Measurements from ENCODE around the gene FRMD4A.
"Not testable (repeated sequence)": the region's sequence is repeated elsewhere in the genome, so short reads cannot be mapped to it uniquely, and the experiment has no call there.

The FRMD4A gene

DNA sequence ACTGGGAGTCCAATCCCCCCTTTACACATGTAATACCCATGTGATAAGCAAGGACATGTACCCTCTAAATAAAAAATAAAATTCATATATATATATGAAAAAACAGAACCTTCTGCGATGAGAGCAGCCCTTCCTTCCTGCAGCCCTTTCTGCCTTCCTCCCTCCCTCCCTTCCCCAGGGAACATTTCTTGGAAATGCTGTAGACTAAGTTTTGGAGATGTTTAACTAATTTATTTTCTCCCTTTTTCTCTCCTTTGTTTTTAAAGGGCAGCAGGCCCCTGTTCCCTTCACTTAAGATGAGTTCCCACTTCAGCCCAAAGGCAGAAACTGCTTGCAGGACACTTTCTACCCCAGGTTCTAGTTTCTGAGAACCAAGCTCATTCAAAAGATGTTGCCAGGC, 179.2 kb downstream of the FRMD4A start:
- FAIRE-seq: no peak

DNA sequence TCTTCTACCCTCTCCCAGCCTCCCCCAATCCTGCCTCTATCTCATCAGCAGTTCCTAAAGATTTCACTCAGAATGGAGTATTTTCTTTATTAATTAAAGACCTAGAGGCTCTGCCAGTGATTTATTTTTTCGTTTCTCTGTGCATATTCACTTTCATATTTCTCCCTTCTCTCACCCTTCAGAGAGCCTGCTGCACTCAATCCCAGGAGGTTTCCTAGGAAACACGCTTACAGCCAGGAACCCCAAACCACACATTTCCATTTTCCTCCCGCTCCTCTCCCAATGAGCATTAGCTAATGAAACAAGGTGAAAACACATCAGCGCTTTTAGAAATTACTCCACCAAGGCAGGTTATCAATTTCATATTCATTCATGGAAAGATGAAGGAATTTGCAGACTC, 180.2 kb downstream of the FRMD4A start:
- no peak for FAIRE-seq

More for the DNA sequence above, 179.2 kb downstream of the FRMD4A start:
- TF ChIP-seq PAX5 (IDR thresholded peaks at IDR 0.05; ENCODE audit: insufficient read depth, low read length, severe bottlenecking) (no peak), TAF1 (IDR thresholded peaks at IDR 0.05; ENCODE audit: low read depth, low read length) (no peak), POLR2AphosphoS5 (IDR thresholded peaks at IDR 0.05; ENCODE audit: low read depth, low read length) (no peak), POLR2A (IDR thresholded peaks at IDR 0.05; ENCODE audit: low read depth, low read length) (no peak), POU2F2 (IDR thresholded peaks at IDR 0.05; ENCODE audit: low read depth, low read length) (no peak), SPI1 (IDR thresholded peaks at IDR 0.05; ENCODE audit: low read depth, low read length) (no peak)
- DNase-seq (ENCODE audit: insufficient read length, low spot score): no peak

DNA sequence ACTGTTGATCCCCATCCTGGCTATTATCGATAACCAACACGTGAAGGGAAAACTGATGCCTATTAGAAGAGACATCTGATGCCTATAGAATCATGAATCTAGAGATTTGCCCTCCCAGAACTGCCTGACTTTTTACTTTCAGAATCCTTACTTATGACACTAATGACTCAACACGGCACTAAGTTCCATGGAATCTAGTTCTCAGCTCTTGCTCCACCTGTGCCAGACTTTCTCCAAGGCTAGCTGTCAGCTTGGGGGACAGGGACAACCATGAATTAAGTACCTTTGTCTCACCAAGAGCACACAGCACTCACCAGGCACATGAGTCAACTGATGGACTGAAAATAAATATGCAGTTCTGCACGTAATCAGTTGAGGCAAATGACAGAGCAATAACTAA, 184.2 kb downstream of the FRMD4A start:
- no peak for FAIRE-seq
- no peak for DNase-seq (ENCODE audit: insufficient read length, low spot score)
- TF ChIP-seq POLR2AphosphoS5 (IDR thresholded peaks at IDR 0.05; ENCODE audit: low read depth, low read length) (no peak), POLR2A (IDR thresholded peaks at IDR 0.05; ENCODE audit: low read depth, low read length) (no peak), TAF1 (IDR thresholded peaks at IDR 0.05; ENCODE audit: low read depth, low read length) (no peak), POU2F2 (IDR thresholded peaks at IDR 0.05; ENCODE audit: low read depth, low read length) (no peak), PAX5 (IDR thresholded peaks at IDR 0.05; ENCODE audit: insufficient read depth, low read length, severe bottlenecking) (no peak), SPI1 (IDR thresholded peaks at IDR 0.05; ENCODE audit: low read depth, low read length) (no peak)

More for the DNA sequence above, 180.2 kb downstream of the FRMD4A start:
- no peak for DNase-seq (ENCODE audit: insufficient read length, low spot score)
- no peak for TF ChIP-seq PAX5 (IDR thresholded peaks at IDR 0.05; ENCODE audit: insufficient read depth, low read length, severe bottlenecking)
- no peak for TF ChIP-seq POU2F2 (IDR thresholded peaks at IDR 0.05; ENCODE audit: low read depth, low read length)
- TF ChIP-seq TAF1 (IDR thresholded peaks at IDR 0.05; ENCODE audit: low read depth, low read length): no peak
- TF ChIP-seq POLR2A (IDR thresholded peaks at IDR 0.05; ENCODE audit: low read depth, low read length): no peak
- TF ChIP-seq SPI1 (IDR thresholded peaks at IDR 0.05; ENCODE audit: low read depth, low read length): no peak
- no peak for TF ChIP-seq POLR2AphosphoS5 (IDR thresholded peaks at IDR 0.05; ENCODE audit: low read depth, low read length)

DNA sequence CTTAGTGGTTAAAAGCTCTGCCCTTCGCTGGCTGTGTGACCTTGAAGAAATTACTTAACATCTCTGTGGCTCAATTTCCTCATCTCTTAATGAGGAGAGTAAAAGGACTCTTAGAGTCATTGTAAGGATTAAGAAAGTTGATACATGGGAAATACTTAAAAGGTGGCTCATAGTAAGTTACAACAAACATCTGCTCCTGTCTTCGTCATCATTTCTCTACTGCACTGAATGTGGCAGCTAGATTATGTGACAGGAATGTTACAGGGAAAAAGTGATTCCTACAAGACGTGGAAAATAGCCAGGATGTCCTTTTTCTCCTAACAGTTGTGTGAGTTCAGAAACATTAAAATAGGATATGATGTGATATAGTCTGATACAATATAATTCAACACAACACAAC, 184.7 kb downstream of the FRMD4A start:
- DNase-seq (ENCODE audit: insufficient read length, low spot score): no peak
- FAIRE-seq: no peak
- TF ChIP-seq PAX5 (IDR thresholded peaks at IDR 0.05; ENCODE audit: insufficient read depth, low read length, severe bottlenecking) (no peak), TAF1 (IDR thresholded peaks at IDR 0.05; ENCODE audit: low read depth, low read length) (no peak), POLR2AphosphoS5 (IDR thresholded peaks at IDR 0.05; ENCODE audit: low read depth, low read length) (no peak), POU2F2 (IDR thresholded peaks at IDR 0.05; ENCODE audit: low read depth, low read length) (no peak), POLR2A (IDR thresholded peaks at IDR 0.05; ENCODE audit: low read depth, low read length) (no peak), SPI1 (IDR thresholded peaks at IDR 0.05; ENCODE audit: low read depth, low read length) (no peak)

DNA sequence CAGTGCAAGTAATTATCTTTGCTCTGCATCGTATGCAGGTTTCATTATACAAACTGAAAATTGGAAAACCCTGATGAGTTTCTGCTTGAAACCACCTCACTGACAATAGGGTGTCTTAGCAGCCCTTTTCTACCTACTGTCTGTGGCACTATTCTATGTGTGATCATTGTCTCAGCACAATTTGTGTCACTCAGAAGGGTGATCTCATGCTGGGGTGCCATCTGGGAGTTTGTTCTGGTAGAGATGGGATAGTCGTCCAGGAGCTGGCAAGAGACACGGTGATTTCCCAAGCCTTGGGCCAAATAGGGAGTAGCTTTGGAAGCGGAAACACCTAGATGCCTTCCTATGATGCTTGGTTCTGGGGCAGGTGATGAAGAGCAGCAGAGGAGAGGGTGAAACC, 186.3 kb downstream of the FRMD4A start:
- TF ChIP-seq POLR2A (IDR thresholded peaks at IDR 0.05; ENCODE audit: low read depth, low read length): no peak
- TF ChIP-seq POU2F2 (IDR thresholded peaks at IDR 0.05; ENCODE audit: low read depth, low read length): no peak
- DNase-seq (ENCODE audit: insufficient read length, low spot score) (no peak), FAIRE-seq (no peak)

DNA sequence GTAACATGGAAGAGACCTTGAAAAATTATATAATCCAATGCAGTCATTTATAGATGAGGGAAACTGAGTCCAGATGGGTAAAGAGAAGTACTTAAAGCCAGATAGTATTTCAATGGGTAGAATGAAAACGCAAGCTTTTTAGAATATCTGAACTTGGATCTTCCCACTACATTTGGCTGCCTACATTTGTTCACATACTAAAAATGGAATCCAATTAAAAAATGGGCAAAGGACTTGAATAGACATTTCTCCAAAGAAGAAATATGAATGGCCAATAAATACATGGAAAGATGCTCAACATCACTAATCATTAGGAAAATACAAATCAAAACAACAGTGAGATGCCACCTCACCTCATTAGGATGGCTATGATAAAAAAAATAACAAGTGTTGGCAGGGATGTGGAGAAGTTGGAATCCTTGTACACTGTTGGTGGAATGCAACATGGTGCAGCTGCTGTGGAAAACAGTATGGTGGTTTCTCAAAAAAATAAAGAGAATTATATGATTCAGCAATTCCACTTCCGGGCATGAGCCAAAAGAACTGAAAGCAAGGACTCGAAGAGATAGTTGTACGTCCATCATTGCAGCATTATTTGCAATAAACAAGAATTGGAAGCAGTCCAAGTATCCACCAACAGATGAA, 188.0 kb downstream of the FRMD4A start:
- DNase-seq (ENCODE audit: insufficient read length, low spot score) (no peak), FAIRE-seq (no peak)
- TF ChIP-seq POLR2A (IDR thresholded peaks at IDR 0.05; ENCODE audit: low read depth, low read length) (no peak), SPI1 (IDR thresholded peaks at IDR 0.05; ENCODE audit: low read depth, low read length) (no peak), TAF1 (IDR thresholded peaks at IDR 0.05; ENCODE audit: low read depth, low read length) (no peak), PAX5 (IDR thresholded peaks at IDR 0.05; ENCODE audit: insufficient read depth, low read length, severe bottlenecking) (no peak), POU2F2 (IDR thresholded peaks at IDR 0.05; ENCODE audit: low read depth, low read length) (no peak), POLR2AphosphoS5 (IDR thresholded peaks at IDR 0.05; ENCODE audit: low read depth, low read length) (no peak)

DNA sequence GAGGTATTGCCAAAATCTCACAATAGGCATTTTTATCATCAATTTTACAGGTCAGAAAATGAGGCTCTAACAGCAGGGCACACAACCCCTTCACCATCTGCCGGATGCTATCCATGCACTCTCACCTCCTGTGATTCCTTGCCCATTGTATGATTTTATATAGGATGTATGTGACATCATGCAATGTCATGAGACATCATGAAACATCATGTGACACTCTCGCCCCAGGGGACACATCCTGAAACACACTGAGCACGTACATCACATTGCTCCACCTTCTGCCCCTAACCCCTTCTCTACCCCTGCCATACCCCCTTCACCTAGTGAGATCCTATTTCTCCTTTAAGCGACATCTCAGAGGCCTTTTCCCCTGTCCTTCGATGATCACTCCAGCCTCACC, 189.4 kb downstream of the FRMD4A start:
- no peak for DNase-seq (ENCODE audit: insufficient read length, low spot score)
- FAIRE-seq: no peak
- TF ChIP-seq PAX5 (IDR thresholded peaks at IDR 0.05; ENCODE audit: insufficient read depth, low read length, severe bottlenecking) (no peak), POLR2A (IDR thresholded peaks at IDR 0.05; ENCODE audit: low read depth, low read length) (no peak), POLR2AphosphoS5 (IDR thresholded peaks at IDR 0.05; ENCODE audit: low read depth, low read length) (no peak), POU2F2 (IDR thresholded peaks at IDR 0.05; ENCODE audit: low read depth, low read length) (no peak), SPI1 (IDR thresholded peaks at IDR 0.05; ENCODE audit: low read depth, low read length) (no peak), TAF1 (IDR thresholded peaks at IDR 0.05; ENCODE audit: low read depth, low read length) (no peak)

DNA sequence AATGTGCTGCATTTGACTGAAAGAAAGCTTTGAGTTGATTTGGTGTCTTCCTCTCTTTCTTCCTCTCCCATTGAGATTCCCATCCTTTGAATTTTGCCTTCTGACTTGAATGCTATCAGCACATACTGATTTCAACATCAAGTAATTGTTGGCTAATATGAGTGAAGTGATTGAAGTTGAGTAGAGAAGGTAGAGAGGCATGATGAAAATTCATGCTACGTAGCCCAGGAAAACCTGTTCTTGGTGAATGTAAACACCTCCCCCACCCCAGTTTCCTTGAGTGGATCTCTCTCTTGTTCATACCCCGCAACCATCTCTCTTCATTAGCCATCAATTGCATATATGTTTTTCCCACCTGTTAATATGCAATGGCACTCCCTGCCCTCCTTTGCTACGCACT, 193.3 kb downstream of the FRMD4A start:
- TF ChIP-seq POU2F2 (IDR thresholded peaks at IDR 0.05; ENCODE audit: low read depth, low read length) (no peak), POLR2AphosphoS5 (IDR thresholded peaks at IDR 0.05; ENCODE audit: low read depth, low read length) (no peak), SPI1 (IDR thresholded peaks at IDR 0.05; ENCODE audit: low read depth, low read length) (no peak), PAX5 (IDR thresholded peaks at IDR 0.05; ENCODE audit: insufficient read depth, low read length, severe bottlenecking) (no peak)
- FAIRE-seq (no peak), DNase-seq (ENCODE audit: insufficient read length, low spot score) (no peak)

DNA sequence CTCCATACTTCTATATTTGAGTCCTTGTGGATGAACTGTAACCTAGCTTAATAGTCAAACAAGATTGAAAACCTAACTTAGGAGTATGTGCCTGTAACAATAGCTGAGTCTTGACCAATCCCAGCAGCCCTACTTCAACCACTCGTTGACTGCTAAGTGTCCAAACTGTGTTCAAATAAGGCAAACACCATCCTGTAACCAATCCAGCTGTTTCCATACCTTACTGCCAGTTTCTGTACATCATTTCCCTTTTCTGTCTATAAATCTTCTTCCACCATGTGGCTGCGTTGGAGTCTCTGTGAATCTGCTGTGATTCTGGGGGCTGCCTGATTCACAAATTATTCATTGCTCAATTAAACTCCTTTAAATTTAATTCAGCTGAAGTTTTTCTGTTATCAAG, 195.5 kb downstream of the FRMD4A start:
- not testable (repeated sequence) for DNase-seq (ENCODE audit: insufficient read length, low spot score); FAIRE-seq

DNA sequence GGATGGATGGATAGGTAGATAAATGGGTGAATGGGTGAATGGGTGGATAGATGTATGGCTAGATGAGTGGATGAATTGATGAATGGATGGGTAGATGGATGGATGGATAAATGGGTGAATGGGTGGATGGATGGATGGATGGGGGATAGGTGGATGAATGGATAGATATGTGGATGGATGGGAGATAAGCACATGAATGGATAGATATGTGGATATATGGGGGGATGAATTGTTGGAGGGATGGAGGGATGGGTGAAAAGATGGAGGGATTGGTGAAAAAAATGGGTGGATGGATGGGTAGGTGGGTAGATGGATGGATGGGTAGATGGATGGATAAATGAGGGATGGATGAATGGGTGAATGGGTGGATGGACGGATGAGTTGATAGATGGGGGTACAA, 196.4 kb downstream of the FRMD4A start:
- DNase-seq (ENCODE audit: insufficient read length, low spot score) (no peak), FAIRE-seq (no peak)
- TF ChIP-seq PAX5 (IDR thresholded peaks at IDR 0.05; ENCODE audit: insufficient read depth, low read length, severe bottlenecking) (no peak), POLR2A (IDR thresholded peaks at IDR 0.05; ENCODE audit: low read depth, low read length) (no peak), SPI1 (IDR thresholded peaks at IDR 0.05; ENCODE audit: low read depth, low read length) (no peak), POLR2AphosphoS5 (IDR thresholded peaks at IDR 0.05; ENCODE audit: low read depth, low read length) (no peak), TAF1 (IDR thresholded peaks at IDR 0.05; ENCODE audit: low read depth, low read length) (no peak)
